ENCODE measurements around the gene UNC5B.
A peak's percentile ranks its signal among the peaks of the same experiment; 100 is the strongest.

- TF ChIP-seq CTCF (IDR thresholded peaks at IDR 0.05; ENCODE audit: borderline replicate concordance, extremely low read depth, low read length, poor library complexity, severe bottlenecking): peak; percentile 75
- no peak for TF ChIP-seq EZH2 (IDR thresholded peaks at IDR 0.05; ENCODE audit: borderline replicate concordance, low read depth, low read length, severe bottlenecking)
Observed at GRCh38 chr10:71302874-71303568, 90.7 kb downstream of the UNC5B start.
